HG02981 (cell line): ENCODE measurements around the gene ENDOV.
A peak's percentile ranks its signal among the peaks of the same experiment; 100 is the strongest.

Experiments
- ATAC-seq: cut with Tn5 transposase; IDR thresholded peaks from one replicate; pipeline ENCODE4 v1.9.1; 2021; ENCODE audit warnings: mild to moderate bottlenecking, moderate library complexity; ENCODE audit not compliant: unreplicated experiment

ENDOV gene

DNA sequence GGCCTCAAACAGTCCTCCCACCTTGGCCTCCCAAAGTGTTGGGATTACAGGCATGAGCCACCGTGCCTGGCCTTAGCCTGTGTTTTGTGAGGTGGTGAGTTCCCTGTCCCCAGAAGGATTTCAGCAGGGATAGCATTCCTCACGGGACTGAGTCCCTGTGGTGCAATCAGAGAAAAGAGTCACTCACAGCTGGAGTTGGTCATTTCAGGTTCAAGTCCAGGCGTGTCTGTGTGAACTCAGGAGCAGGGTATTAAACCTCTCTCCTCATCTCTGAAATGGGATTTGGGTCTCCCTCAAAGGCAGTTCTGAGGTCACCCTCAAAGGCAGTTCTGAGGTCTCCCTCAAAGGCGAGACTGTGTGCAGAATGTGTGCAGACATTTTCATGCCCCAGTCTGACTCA lies 32.8 kb downstream of the ENDOV start:
- ATAC-seq: no peak

DNA sequence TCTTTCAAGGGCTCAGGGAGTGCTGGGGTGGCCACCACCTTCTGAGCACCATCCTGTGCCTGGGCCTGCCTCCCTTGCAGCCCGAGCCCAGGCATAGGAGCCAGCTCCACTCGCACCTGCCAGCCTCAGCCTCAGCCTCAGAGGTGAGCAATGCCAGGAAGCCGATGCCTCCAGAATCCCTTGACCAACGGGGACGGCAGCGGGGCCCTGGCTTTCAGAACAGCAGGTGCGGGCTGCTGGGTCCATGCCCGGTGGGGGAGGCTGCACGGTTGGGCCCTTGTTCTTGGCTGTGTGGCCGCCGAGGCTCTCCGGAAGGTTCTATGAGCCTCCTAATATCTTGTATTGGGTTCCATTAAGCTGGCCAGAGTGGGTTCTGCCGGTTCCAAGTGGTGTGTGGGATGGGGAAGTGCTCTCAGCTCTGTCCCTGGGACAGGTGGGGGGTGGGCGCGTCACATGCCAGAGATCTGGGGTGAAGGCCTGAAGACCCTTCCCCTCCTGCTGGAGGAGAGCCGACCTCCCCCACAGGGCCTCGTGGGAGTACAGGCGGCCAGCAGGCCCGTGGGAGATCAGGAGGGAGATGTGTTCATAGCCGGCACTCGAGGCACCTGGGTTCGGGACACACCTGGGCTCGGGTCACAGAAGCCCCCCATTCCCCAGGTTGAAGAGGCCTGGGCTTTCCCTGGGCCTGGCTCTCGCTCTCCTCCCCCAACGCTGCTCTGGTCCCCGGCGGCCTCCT lies 34.4 kb downstream of the ENDOV start:
- no peak for ATAC-seq

DNA sequence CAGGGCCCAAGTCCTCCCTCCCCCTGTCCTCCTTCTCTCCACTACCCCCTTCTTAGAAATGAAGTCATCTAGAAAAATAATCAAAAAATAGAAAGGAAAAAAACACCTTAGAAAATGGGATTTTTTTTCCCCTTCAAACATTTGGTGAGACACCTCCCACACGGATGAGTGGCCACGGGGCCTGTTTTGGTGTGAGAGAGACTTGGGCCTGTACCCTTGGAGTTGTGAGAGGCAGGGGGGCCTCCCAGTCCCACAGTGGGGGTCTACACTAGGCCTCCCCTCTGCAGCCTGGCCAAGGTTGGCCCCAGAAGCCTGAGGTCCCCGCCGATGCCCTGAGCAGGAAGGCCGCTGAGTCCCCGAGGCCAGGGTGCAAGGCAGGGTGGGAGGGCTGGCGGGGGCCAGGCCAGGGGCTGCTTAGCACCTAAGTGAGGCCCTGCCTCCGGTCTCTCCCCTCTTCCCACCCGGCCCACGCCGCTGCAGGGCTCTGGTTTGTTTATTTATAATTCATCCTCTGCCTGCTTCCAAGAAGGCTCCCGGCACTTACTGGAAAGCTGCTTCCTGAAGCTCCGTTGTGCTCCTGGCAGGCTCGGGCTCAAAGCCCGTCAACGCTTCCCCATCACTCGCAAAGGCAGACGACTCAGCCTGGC lies 35.1 kb downstream of the ENDOV start:
- ATAC-seq: no peak

DNA sequence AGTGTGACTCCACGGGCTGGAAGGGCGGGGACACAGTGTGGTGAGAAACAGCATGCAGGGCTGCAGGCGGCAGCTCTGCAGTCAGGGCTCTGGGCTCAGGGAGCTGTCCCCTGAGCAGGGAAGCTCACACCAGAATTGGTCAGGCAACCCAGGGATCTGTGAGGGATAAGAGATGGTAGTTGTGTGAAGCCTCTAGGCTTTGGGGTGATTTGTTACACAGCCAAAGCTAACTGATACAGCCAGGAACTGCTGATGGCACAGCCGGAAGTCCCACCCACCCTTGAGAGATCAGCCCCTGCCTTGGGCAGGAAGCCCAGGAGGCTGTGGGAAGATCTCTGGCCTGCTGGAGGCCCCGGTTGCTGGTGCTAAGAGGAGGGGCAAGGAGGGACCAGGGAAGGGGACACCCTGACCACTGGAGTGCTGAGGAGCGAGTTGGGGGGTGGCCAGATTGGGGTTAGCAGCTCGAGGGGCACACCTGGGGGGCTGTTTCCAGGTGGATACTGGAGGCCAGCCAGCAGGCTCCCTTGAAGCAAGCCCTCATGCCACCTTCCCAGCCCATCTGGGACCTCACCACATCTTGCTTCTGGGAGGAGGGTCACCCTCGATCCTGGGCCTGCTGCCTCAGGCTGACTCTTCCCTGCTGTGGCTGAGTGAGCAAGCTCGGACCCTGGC lies 36.3 kb downstream of the ENDOV start:
- ATAC-seq: no peak

DNA sequence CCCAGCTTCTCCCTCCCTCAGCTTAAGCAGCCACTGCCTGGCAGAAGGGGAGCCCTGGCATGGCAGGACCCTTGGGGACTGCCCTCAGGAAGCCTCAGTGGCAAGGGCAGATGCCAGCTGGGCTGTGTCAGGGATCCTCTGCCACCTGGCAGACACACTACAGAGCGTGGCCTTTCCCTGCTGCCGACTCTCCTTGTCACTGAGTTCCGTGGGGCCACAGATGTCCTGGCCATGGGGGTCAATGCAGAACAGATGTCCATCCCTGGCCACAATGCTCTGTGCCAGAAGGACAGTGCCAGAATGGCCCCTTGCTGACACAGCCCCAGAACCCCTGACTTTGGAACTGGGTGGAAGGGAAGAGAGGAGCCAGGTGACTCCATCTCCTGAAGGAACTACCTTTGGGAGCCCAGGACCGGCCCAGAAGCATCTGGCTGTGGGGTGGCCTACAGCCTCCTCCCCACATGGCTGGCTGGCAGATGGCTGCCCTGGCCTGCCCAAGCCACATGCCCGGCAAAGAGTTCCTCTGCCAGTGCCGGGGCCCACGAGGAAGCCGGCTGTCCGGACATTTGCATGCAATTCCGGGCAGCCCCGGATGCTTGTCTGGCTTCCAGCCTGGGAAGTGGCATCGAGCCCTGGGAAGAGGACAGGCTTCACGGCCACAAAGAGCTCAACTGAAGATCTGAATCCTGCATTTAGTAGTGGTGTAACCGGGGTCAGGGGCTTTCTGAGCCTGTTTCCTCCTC lies 37.4 kb downstream of the ENDOV start:
- no peak for ATAC-seq

DNA sequence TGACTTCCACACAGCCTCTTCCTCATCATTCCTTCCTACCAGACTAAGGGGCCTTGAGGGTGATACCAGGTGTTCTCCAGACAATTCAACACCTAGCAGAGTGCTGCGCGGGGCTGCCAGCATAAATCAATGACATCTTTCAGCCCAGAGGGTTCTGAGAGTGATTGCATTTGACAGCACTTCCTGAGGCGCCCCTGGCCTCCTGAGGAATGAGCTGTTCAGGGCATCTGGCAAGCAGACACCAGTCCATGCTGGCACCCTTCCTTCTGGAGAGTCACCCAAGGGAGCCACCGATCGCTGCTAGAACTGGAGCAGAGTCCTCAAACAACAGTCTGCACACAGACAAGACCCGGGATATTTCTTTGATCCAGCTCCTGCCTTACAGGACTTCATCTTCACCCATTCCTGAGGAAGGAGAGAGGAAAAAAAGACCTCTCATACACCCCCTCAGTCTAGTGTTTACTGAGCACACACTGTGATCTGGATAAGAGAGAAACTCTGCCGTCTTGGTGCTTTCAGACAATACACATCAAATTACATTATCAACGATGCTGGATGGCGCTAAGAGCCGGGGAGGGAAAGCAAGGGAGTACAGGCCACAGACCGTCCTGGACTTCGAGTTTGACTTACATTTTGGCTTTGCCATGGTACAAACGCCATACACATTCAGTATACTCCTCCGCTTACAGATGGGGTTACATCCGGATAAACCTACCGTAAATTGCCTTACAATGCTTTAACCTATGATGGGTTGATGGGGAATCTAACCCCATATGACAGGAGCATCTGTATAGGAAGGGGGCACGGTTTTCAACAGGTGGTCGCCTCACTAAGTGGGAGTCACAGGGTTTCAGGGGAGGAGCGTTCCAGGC lies 38.4 kb downstream of the ENDOV start:
- no peak for ATAC-seq

DNA sequence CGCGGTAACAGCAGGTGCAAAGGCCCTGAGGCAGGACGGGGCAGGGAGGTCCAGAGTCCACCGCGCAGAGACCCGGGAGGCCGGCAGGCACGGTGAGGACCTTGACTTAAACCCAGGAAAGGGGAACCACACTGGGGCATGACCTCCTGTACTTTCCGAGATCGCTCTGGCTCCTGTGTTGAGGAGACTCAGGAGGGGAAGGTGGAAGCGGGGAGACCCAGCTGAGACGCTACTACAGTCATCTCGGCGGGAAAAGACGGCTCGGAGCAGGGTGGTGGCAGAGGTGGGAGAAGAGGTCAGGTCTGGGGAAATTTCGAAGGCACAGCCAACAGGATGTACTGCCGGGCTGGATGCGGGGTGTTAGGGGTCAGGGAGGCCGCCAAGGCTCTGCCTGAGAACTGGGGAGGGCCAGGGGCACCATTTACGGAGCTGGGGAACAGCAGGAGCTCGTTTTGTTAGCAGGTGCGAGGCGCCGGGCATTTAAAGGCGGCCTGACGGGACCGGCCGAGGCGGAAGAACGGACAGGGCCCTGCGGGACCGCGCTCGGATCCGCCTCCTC lies 39.1 kb downstream of the ENDOV start:
- peak; percentile 2 for ATAC-seq

DNA sequence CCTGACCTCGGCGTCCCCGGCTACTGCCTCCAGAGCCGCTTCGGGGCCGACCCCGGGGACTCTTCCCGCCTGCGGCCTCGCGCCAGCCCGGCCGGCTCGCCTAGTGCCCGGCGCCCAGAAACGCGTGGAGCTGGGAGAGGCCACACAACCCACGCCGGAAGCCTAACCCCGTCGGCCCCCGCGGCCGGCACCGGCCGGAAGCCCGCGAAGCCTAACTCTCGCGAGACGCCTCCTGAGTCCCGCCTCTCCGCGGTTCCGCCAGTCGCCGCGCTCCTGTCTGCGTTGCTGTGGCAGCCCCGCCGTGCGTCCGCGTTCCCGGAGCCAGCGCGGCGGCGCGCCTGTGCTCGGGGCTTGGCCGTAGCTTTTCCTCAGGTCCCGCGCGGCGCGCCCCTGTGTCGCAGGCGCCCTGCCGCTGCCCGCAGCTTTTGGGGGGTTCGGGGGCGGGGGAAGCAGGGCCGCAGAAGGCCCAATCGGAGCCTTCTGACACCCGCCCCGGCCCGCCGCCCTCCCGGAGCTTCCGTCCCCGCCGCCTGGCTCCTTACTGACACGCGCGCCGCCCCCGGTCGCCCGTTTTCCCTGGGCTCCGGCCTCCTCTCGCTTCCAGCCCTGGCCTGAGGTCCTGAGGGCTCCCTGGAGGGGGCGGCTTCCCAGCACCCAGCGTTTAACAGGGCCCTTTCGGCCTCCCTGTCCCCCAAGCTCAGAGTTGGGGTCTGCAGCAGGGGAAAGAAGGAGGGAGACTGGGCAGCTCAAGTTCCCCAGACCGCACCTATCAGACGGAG lies 39.8 kb downstream of the ENDOV start:
- ATAC-seq: peak; percentile 83

DNA sequence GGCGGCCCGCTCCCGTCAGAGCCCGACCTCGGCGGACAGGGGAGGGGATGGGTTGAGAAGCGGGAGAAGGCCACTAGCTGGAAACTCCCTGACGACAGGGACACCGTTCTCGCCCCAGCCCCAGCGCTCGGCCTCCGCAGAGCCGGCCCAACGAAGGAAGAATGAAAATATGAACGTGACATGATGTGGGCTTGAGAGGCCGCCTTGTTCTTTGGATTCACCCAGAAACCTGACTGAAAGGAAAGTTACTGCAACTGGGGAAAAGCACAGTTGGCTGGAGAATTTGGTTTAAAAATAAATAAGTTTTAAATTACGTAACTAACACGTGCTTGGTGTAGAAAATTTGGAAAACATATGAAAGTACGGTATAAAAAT lies 40.4 kb downstream of the ENDOV start:
- no peak for ATAC-seq

DNA sequence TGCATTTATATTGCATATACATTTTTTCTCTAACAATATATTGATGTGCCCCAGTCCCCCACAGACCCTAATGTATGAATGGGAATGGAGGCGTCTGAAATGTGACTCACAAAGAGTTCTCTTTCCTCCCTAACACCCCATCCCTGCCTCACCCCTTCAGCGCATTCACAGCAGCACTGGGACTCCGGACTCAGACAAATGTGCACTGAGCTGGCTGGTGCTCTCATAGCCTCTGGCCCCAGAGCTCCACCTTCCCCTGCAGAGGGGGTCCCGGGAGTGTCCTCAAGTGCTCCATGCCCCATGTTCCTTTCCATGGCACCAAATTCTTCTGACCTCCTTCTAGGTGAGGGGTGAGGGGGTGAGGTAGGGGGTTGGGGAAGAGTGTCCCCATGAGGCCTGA lies 40.8 kb downstream of the ENDOV start:
- no peak for ATAC-seq

DNA sequence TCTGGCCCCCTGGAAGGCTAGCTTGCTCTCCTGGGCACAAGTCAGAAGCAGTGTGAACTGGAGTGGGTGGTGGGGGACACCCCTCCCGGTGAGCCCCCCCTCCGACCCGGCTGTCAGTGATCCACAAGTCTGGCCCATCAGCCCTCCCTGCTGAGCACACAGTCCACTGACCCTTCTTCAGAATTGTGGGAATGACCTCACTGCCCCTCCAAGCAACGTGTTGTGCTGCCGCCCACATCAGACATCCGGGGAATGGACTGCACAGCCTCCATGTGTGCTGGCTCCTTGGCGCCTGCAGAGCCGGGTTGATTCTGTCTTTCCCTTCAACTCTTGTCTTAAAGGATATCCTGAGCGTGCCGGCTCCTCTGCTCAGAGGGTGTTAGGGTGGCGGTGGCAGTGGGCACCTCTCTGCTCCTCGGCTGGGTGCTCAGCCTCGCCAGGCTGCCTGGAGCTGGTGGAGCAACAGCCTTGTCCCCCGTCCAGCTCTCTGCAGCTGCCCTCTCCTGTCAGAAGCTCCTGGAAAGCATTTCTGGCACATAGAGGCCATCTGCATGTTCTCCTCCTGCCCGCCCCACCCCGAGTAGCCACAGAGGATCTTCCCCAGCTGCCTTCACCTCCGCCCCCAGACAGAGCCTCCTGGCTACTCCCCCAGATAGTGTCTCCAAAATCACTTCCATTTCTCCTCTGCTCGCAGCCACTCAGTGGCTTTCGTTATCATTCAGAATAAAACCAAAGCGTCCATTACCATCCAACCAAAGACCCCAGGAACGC lies 41.7 kb downstream of the ENDOV start:
- ATAC-seq: no peak

DNA sequence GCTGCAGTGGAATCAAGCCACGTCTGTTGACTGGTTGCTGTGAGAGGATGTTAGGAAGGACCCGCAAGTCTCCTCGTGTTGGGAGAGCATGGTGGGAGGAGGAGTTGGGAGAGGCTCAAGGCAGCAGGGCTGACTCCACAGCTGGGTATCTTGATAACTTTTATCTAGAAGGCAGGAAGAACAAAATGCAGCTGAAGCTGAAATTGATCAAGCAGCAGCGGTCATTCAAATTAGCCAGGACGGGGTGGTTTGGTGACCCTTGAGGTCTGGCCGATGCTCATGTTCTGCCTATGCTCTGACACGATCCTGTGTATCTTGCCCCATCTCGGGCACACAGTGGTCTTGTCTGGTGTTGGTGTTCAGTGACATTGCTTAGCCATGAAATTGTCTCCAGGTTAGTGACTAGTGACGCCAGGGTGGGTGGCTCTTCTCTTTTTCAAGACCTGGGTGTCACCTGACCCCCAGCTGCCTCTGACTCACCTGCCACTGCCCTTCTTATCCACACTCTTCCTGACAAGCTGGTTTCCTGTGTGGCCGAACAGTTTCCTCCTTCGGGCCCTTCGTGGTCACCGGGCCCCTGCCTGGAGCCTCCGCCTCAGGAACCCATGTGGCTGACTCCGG lies 42.4 kb downstream of the ENDOV start:
- ATAC-seq: no peak

DNA sequence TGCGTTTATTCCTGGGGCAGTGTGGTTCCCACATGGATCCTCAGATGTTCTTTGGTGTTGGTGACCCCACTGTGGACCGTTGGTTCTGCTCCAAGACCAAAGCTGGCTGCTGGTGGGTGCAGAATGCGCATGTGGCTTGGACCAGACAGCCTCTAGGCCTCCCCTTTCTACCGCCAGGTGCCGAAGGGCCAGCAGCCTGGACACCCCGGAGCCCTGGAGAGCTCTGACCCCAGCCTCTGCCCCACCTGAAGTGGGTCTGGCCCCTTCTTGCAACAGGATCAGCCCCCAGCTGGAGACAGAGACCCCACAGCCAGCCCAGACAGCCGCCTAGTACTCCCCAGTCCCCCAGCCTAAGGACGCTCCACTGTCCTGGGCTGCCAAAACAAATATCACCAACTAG lies 43.0 kb downstream of the ENDOV start:
- ATAC-seq: no peak

DNA sequence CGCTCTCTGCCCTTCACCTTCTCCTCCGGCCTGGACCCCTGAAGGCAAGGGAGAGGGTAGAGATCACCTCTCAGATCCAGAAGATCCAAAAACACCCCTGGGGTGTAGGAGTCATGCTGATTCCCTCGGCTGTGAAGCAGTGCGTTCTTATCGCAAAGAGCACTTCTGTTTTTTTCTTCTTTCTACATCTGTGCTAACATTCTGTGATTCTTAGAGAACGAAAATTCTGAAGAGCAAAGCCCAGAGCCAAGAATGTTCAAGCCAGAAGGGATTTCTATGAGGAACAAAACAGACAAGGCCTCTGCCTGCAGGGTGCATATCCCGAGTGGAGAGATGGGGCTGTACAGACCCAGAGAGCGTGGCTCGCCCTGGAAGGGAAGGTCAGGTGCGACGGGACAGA lies 44.3 kb downstream of the ENDOV start:
- ATAC-seq: no peak

DNA sequence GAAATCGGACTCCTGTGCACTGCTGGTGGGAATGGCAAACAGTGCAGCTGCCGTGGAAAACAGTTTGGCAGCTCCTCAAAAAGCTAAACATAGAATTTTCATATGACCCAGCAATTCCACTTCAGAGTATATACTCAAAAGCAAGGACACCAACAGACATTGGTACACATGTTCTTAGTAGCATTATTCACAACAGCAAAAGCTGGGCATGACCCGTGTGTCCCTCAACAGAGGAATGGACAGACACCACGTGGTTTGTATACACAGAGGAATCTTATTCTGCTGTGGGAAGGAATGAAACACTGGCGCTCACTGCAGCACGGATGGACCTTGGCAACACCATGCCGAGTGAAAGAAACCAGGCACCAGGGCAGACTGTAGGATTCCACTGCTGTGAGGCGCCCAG lies 45.5 kb downstream of the ENDOV start:
- no peak for ATAC-seq

DNA sequence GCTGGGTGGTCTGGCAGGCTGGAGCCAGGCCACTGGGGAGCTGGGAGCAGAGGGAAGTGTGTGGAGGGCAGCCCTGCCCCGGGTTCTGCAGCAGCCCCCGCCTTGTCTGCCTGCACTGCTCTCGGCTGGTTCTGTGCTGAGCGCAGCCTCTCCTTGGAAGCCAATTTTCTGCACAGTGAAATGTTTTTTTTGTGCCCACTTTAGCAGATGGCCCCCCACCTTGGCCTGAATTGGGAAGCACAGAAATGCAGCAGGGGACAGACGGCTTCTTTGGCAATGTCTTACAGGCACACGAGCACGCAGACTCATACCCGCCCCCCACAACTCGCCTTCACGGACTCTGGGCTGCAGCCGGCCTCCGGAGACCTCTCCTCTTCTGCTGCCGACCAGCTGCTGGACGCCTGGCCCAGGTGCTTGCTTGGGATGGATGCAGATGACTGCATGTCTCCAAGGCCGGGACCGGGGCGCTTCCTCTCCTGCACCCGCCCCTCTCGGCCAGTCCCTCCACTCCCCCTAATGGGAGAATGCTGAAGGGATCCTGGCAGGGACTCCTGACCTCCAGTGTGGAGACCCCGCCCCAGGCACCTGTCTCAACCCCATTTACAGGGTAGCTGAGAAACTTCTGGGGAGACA lies 46.7 kb downstream of the ENDOV start:
- no peak for ATAC-seq

DNA sequence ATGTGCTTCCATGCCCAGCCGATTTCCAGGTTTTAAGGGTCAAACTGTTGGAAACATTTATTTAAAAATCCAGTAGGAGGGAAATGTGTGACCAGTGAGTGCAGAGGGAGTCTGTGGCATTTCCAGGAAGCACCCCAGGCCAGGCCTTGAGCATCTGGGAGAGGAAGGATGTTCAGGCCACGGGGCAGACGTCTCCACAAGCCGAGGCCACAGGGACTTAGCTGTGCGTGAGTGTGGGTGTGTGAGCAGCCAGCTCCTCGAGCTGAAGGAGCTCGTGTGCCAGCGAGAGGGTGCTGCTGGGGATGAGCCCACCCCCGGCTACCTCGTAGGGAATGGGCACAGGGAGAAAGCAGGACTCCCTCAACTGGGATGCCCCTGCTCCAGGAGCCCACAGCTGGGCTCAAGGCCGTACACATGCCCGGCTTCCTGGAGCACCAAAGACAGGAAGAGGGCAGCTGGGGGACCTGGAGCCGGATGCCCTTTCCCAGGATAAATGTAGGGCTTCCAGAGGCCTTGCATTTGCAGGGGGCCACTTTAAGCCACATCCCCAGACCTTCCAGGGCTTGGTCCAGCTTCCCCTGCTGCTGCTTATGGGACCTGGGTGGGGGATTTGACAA lies 48.9 kb downstream of the ENDOV start:
- no peak for ATAC-seq
